BE2C (cell line): Measurements from ENCODE around the gene STUB1.

Experiments
- DNase-seq: peaks from one replicate; pipeline ENCODE4 v3.0.0-alpha.2; 2020
- H3K27me3 ChIP-seq: fragments of 250-450 bp; sonication (Bioruptor Pico); 2 replicates; pipeline ENCODE4 v1.5.1; 2020; ENCODE audit warnings: mild to moderate bottlenecking
- H3K36me3 ChIP-seq: fragments of 250-450 bp; sonication (Bioruptor Pico); 2 replicates; pipeline ENCODE4 v1.5.1; 2020; ENCODE audit warnings: mild to moderate bottlenecking
- H3K4me1 ChIP-seq: fragments of 250-450 bp; sonication (Bioruptor Pico); 2 replicates; pipeline ENCODE4 v1.5.1; 2020
- H3K4me3 ChIP-seq: 2 replicates; pipeline ENCODE4 v1.5.1; 2011; ENCODE audit warnings: low read depth, low read length
- H3K9me3 ChIP-seq: fragments of 250-450 bp; sonication (Bioruptor Pico); 2 replicates; pipeline ENCODE4 v1.5.1; 2020
- TF ChIP-seq, protein P1 (sequence below): IDR thresholded peaks from 2 replicates; pipeline ENCODE4 v1.5.1; 2012; ENCODE audit warnings: mild to moderate bottlenecking, low read depth, low read length

STUB1 gene

GRCh38 chr16:721765-722540, 41.7 kb downstream of the STUB1 start:
- no peak for DNase-seq
- peaks cover 19% of the 10 kb centered on the region; the same call in 1 of the 2 replicates for H3K36me3 ChIP-seq
- TF ChIP-seq, protein P1, sequence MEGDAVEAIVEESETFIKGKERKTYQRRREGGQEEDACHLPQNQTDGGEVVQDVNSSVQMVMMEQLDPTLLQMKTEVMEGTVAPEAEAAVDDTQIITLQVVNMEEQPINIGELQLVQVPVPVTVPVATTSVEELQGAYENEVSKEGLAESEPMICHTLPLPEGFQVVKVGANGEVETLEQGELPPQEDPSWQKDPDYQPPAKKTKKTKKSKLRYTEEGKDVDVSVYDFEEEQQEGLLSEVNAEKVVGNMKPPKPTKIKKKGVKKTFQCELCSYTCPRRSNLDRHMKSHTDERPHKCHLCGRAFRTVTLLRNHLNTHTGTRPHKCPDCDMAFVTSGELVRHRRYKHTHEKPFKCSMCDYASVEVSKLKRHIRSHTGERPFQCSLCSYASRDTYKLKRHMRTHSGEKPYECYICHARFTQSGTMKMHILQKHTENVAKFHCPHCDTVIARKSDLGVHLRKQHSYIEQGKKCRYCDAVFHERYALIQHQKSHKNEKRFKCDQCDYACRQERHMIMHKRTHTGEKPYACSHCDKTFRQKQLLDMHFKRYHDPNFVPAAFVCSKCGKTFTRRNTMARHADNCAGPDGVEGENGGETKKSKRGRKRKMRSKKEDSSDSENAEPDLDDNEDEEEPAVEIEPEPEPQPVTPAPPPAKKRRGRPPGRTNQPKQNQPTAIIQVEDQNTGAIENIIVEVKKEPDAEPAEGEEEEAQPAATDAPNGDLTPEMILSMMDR, result no peak
- H3K4me3 ChIP-seq, result peak overlapping the region; percentile 79
- H3K27me3 ChIP-seq, result no peaks in the 10 kb centered on the region
- H3K4me1 ChIP-seq, result peaks cover 18% of the 10 kb centered on the region
- no peaks in the 10 kb centered on the region for H3K9me3 ChIP-seq

DNA sequence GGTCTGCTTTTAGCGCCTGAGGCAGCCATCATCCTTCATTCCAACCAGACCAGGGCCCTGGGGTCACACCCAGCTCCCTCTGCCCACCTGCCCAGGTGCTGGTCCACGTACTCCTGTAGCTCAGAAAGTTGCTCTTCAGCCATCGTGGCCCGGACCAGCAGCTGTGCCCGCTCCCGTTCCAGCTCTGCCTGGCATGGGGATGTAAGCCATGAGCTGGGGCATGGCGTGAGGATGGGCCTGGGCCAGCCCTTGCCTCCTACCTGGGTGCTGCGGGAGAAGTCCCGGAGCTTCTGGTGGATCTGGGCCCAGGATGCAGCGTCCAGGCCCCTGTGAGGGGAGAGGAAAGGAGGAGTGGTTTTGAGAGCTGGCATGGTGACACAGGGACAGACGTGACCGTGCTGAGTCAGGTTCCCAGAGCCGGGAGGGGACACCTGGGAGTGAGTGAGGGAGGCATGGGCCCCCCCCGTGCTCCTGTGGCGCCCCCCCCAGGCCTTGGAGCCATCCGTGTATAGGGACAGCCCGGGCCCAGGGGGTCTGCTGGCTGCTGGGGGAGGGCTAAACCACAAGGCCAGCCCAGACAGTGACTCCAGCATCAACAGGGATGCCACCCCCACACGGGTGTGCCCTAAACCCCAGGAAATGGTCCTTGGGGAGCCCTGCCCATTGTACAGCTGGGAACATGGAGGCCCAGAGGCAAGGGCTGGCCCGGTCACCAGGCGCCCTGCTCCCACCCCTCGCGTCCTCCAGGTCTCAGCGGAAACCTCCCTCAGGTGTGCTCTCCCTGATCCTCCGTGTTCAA, 42.8 kb downstream of the STUB1 start:
- Histone ChIP-seq H3K9me3 (no peaks in the 10 kb centered on the region), H3K4me3 (no peak overlapping the region), H3K36me3 (peaks cover 18% of the 10 kb centered on the region; the same call in 1 of the 2 replicates), H3K27me3 (no peaks in the 10 kb centered on the region), H3K4me1 (peaks cover 17% of the 10 kb centered on the region)
- DNase-seq, result no peak
- TF ChIP-seq, protein P1, result no peak

DNA sequence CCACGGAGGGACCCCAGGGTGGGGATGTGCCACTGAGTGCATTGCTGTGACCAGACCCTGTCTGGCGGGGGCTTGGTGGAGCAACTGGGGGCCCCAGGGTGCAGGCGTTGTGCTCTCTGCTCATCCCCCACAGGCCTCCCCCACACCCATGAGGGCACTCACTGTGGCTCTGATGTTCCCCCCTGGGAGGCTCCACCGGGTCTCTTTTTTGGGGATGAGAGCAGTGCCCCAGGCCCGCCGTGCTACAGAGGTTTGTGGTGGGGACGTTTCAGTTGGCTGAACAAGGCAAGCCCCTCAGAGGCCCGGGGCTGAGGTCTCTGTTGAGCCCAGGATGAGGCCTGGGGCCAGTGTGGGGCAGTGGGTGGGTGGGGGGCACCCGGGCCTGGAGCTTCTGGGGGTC, 43.5 kb downstream of the STUB1 start:
- H3K36me3 ChIP-seq, result peaks cover 18% of the 10 kb centered on the region; the same call in 1 of the 2 replicates
- H3K4me3 ChIP-seq, result no peak overlapping the region
- no peaks in the 10 kb centered on the region for H3K9me3 ChIP-seq
- peaks cover 17% of the 10 kb centered on the region for H3K4me1 ChIP-seq
- TF ChIP-seq, protein P1, result no peak
- H3K27me3 ChIP-seq, result no peaks in the 10 kb centered on the region
- no peak for DNase-seq

DNA sequence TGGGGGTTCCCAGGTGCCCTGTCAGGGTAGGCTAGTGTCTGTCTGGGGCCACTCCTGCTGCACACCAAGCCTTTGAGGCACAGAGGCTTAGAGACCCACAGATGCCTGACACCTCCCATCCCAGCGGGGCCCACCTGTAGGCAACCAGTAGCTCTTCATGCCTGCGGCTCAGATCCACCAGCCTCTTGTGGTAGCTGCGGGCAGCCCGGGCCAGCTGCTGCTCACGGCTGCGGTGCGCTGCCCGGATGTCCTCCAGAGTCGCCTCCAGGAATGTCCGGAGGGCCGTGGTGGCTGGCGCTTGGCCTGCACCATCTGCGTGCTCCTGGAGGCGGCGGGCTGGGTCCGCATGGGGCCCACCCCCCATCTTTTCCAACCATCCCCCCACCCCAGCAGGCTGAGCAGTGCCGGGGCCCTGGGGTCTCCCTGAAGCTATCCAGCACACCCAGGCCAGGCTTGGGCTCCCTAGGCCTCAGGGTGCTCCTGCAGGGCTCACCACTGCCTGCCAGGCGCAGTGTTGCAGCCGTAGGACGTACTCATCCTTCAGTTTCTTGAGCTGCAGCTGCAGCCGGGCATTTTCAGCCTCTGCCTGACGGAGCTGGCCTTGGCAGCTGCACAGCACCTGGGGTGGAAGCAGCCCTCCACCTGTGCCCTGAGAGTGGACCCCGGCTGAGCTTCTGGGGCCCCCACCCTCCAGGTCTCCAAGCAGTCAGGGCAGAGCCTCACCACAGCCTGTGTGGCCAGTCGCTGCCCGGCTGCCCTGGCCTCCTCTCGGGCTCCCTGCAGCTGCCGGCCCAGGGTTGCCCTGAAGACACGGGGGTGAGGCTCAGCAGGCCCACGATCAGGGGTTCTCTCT, 44.2 kb downstream of the STUB1 start:
- H3K4me3 ChIP-seq, result no peak overlapping the region
- no peak for DNase-seq
- H3K27me3 ChIP-seq, result no peaks in the 10 kb centered on the region
- no peaks in the 10 kb centered on the region for H3K9me3 ChIP-seq
- TF ChIP-seq, protein P1, result no peak
- H3K36me3 ChIP-seq, result peaks cover 22% of the 10 kb centered on the region
- peaks cover 12% of the 10 kb centered on the region for H3K4me1 ChIP-seq

GRCh38 chr16:725041-725376, 44.8 kb downstream of the STUB1 start:
- H3K36me3 ChIP-seq, result peaks cover 28% of the 10 kb centered on the region
- H3K27me3 ChIP-seq, result no peaks in the 10 kb centered on the region
- H3K4me1 ChIP-seq, result peaks cover 12% of the 10 kb centered on the region
- no peaks in the 10 kb centered on the region for H3K9me3 ChIP-seq
- DNase-seq, result no peak
- no peak overlapping the region for H3K4me3 ChIP-seq
- TF ChIP-seq, protein P1, result no peak
